AG10803 (cell line): Measurements from ENCODE around the gene WDR1.
A peak's percentile ranks its signal among the peaks of the same experiment; 100 is the strongest.

Experiments
- DNase-seq: peaks from one replicate; pipeline ENCODE4 v3.0.0; 2010; ENCODE audit warnings: low read depth
- H3K4me3 ChIP-seq: 2 replicates; pipeline ENCODE4 v1.5.1; 2011; ENCODE audit warnings: mild to moderate bottlenecking, low read length, control low read depth
- TF ChIP-seq, protein P1 (sequence below): conservative IDR thresholded peaks from 2 replicates; pipeline ENCODE4 v1.5.1; 2011; ENCODE audit warnings: mild to moderate bottlenecking, low read length, control low read depth, inconsistent platforms

The WDR1 gene

DNA sequence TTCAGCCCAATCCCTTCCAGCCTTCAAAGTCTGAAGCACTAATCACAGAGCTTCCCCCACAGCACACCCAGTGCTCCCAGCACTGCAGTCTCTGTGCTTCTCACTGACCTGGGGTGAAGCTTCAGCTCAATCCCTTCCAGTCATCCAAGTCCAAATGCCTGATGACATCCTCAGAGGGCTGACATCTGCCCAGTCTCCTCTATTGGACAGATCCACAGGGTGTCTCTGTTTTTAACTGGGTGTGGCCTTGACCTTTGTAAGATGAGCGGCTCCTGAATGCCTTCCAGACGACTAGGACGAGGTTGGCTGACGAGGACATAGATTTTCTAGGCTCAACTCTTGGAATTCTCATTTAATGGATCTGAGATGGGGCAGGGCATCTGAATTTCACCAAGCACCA lies 87.7 kb downstream of the WDR1 start:
- TF ChIP-seq, protein P1, sequence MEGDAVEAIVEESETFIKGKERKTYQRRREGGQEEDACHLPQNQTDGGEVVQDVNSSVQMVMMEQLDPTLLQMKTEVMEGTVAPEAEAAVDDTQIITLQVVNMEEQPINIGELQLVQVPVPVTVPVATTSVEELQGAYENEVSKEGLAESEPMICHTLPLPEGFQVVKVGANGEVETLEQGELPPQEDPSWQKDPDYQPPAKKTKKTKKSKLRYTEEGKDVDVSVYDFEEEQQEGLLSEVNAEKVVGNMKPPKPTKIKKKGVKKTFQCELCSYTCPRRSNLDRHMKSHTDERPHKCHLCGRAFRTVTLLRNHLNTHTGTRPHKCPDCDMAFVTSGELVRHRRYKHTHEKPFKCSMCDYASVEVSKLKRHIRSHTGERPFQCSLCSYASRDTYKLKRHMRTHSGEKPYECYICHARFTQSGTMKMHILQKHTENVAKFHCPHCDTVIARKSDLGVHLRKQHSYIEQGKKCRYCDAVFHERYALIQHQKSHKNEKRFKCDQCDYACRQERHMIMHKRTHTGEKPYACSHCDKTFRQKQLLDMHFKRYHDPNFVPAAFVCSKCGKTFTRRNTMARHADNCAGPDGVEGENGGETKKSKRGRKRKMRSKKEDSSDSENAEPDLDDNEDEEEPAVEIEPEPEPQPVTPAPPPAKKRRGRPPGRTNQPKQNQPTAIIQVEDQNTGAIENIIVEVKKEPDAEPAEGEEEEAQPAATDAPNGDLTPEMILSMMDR, result no peak
- H3K4me3 ChIP-seq, result no peak overlapping the region
- DNase-seq, result peak; percentile 19

DNA sequence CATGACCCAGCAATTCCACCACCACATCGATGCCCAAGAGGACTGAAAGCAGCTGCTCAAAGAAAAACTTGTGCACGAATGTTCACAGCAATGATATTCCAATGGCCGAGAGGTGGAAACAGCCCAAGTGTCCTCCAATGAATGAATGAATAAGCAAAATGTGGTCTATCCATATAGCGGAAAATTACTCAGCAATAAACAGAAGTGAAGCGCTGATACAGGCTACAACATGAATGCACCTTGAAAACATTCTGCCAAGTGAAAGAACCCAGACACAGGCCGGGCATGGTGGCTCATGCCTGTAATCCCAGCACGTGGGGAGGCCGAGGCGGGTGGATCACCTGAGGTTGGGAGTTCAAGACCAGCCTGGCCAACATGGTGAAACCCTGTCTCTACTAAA lies 90.1 kb downstream of the WDR1 start:
- TF ChIP-seq, protein P1, result no peak
- no peak overlapping the region for H3K4me3 ChIP-seq
- no peak for DNase-seq

DNA sequence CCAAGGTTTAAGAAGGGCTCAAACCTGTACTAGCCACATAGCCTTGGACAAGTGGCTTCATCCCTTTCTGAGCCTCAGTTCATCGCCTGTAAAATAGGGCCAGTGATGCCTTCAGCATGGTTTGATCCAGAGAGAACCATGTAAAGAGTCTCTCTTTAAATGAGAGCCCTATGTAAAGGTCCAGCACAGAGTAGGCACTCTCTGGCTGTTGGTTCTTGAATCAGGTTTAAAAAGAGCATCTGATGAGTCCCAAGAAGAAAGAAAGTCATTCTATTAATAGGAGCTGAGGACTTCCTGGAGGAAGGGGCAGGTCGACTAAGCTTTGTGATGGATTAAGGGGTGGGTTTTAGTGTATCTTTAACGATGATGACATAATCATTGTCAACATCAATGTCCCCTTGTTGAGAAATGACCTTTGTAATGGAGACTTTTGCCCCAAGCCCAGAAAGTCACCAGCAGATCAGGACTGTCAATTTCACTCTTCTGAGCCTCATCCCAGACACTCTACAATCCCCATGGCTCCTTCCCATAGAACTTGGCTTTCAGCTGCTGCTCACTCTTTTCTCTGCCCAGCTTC lies 91.3 kb downstream of the WDR1 start:
- TF ChIP-seq, protein P1, result no peak
- no peak overlapping the region for H3K4me3 ChIP-seq
- DNase-seq, result no peak
